H9 (cell line): ENCODE results near the gene CREG1. TPM values are rescaled to one million over a fixed set of nuclear protein-coding genes. Genes with fewer than 3 reads are reported as not detected.

Source experiments
- DNase-seq: peaks from one replicate; pipeline ENCODE4 v3.0.0-alpha.2; 2017
- H2AFZ ChIP-seq: one replicate; pipeline ENCODE4 v1.6.1; 2013; ENCODE audit warnings: mild to moderate bottlenecking, low read length, control low read depth, moderate library complexity
- H2AK5ac ChIP-seq: 2 replicates; pipeline ENCODE4 v1.6.1; 2013; ENCODE audit warnings: low read length, control low read depth, mixed read lengths; ENCODE audit not compliant: insufficient read length
- H2BK120ac ChIP-seq: one replicate; pipeline ENCODE4 v1.6.1; 2013; ENCODE audit warnings: low read depth, mild to moderate bottlenecking, low read length, control low read depth, inconsistent platforms; ENCODE audit not compliant: poor library complexity, severe bottlenecking
- H2BK12ac ChIP-seq: 2 replicates; pipeline ENCODE4 v1.6.1; 2013; ENCODE audit warnings: low read length, control low read depth, mixed read lengths, low read depth; ENCODE audit not compliant: insufficient read length
- H2BK15ac ChIP-seq: 2 replicates; pipeline ENCODE4 v1.6.1; 2013; ENCODE audit warnings: low read depth, low read length, control low read depth
- H2BK20ac ChIP-seq: one replicate; pipeline ENCODE4 v1.6.1; 2013; ENCODE audit warnings: low read depth, mild to moderate bottlenecking, low read length, control low read depth, inconsistent platforms; ENCODE audit not compliant: poor library complexity, severe bottlenecking
- H2BK5ac ChIP-seq: 2 replicates; pipeline ENCODE4 v1.6.1; 2013; ENCODE audit warnings: low read length, control low read depth, mixed read lengths; ENCODE audit not compliant: insufficient read length
- H3K14ac ChIP-seq: 2 replicates; pipeline ENCODE4 v1.6.1; 2013; ENCODE audit warnings: low read length, control low read depth; ENCODE audit not compliant: insufficient read depth
- H3K18ac ChIP-seq: 2 replicates; pipeline ENCODE4 v1.6.1; 2013; ENCODE audit warnings: low read depth, mild to moderate bottlenecking, mixed read lengths, low read length, control low read depth; ENCODE audit not compliant: insufficient read length
- H3K23ac ChIP-seq: 2 replicates; pipeline ENCODE4 v1.6.1; 2013; ENCODE audit warnings: low read length, control low read depth, mixed read lengths, low read depth; ENCODE audit not compliant: insufficient read length
- H3K23me2 ChIP-seq: 2 replicates; pipeline ENCODE4 v1.6.1; 2013; ENCODE audit warnings: low read depth, mild to moderate bottlenecking, mixed read lengths, low read length, control low read depth; ENCODE audit not compliant: insufficient read length, poor library complexity, severe bottlenecking
- H3K27ac ChIP-seq: 2 replicates; pipeline ENCODE4 v1.5.1; 2013; ENCODE audit warnings: low read length, control low read depth, mixed read lengths, low read depth; ENCODE audit not compliant: insufficient read length
- H3K27me3 ChIP-seq: 2 replicates; pipeline ENCODE4 v1.6.1; 2013; ENCODE audit warnings: low read length, control low read depth, inconsistent platforms; ENCODE audit not compliant: insufficient read depth
- H3K4ac ChIP-seq: 2 replicates; pipeline ENCODE4 v1.6.1; 2013; ENCODE audit warnings: low read depth, mild to moderate bottlenecking, control low read depth, inconsistent platforms, low read length, moderate library complexity
- H3K4me1 ChIP-seq: 2 replicates; pipeline ENCODE4 v1.6.1; 2013; ENCODE audit warnings: low read length, control low read depth, inconsistent platforms; ENCODE audit not compliant: insufficient read depth
- H3K4me2 ChIP-seq: 2 replicates; pipeline ENCODE4 v1.6.1; 2013; ENCODE audit warnings: low read length, control low read depth, mixed read lengths; ENCODE audit not compliant: insufficient read length, insufficient read depth
- H3K56ac ChIP-seq: 2 replicates; pipeline ENCODE4 v1.6.1; 2013; ENCODE audit warnings: low read depth, mild to moderate bottlenecking, mixed read lengths, low read length, control low read depth; ENCODE audit not compliant: insufficient read length
- H3K79me1 ChIP-seq: 2 replicates; pipeline ENCODE4 v1.6.1; 2013; ENCODE audit warnings: low read depth, mild to moderate bottlenecking, moderate library complexity, low read length, control low read depth, inconsistent platforms; ENCODE audit not compliant: insufficient read depth, poor library complexity, severe bottlenecking
- H3K79me2 ChIP-seq: 2 replicates; pipeline ENCODE4 v1.6.1; 2013; ENCODE audit warnings: low read length, control low read depth, inconsistent platforms; ENCODE audit not compliant: insufficient read depth
- H3K9ac ChIP-seq: 2 replicates; pipeline ENCODE4 v1.6.1; 2013; ENCODE audit warnings: low read length, control low read depth, mixed read lengths; ENCODE audit not compliant: insufficient read length; ENCODE audit errors: extremely low read depth
- H3K9me3 ChIP-seq: one replicate; pipeline ENCODE4 v1.6.1; 2013; ENCODE audit warnings: low read depth, low read length, inconsistent platforms; ENCODE audit not compliant: control insufficient read depth
- H3T11ph ChIP-seq: one replicate; pipeline ENCODE4 v1.6.1; 2013; ENCODE audit warnings: mild to moderate bottlenecking, low read length, control low read depth, inconsistent platforms
- H4K20me1 ChIP-seq: one replicate; pipeline ENCODE4 v1.6.1; 2013; ENCODE audit not compliant: control insufficient read depth, insufficient read length, insufficient read depth
- H4K5ac ChIP-seq: 2 replicates; pipeline ENCODE4 v1.6.1; 2013; ENCODE audit warnings: low read depth, mild to moderate bottlenecking, mixed read lengths, low read length, control low read depth; ENCODE audit not compliant: insufficient read length
- H4K8ac ChIP-seq: replicated peaks from 2 replicates; pipeline ENCODE4 v1.6.1; 2013; ENCODE audit warnings: low read length, control low read depth, mixed read lengths, low read depth; ENCODE audit not compliant: insufficient read length
- H4K91ac ChIP-seq: 2 replicates; pipeline ENCODE4 v1.6.1; 2013; ENCODE audit warnings: low read depth, mild to moderate bottlenecking, moderate library complexity, mixed read lengths, low read length, control low read depth; ENCODE audit not compliant: insufficient read length
- H3K27ac Mint-ChIP-seq, 3 experiments: 2 replicates in 2 of 3; 3 replicates in 1 of 3; pipeline ENCODE4 v1.8.0; 2020 to 2021; ENCODE audit warnings: mixed read lengths in 3 of 3, mild to moderate bottlenecking in 1 of 3, moderate library complexity in 1 of 3
- H3K27me3 Mint-ChIP-seq: 2 replicates; pipeline ENCODE4 v1.8.0; 2021; ENCODE audit warnings: low read depth, mild to moderate bottlenecking, moderate library complexity, mixed read lengths
- H3K36me3 Mint-ChIP-seq, 3 experiments: 2 replicates in 2 of 3; 3 replicates in 1 of 3; pipeline ENCODE4 v1.8.0; 2020 to 2021; ENCODE audit warnings: low read depth in 3 of 3, mixed read lengths in 3 of 3; ENCODE audit not compliant: insufficient read depth in 1 of 3
- H3K4me1 Mint-ChIP-seq, 2 experiments: 2 replicates each; pipeline ENCODE4 v1.8.0; 2020; ENCODE audit warnings: mixed read lengths in 2 of 2
- H3K4me3 Mint-ChIP-seq, 2 experiments: 2 replicates in 1 of 2; 3 replicates in 1 of 2; pipeline ENCODE4 v1.8.0; 2020 to 2021; ENCODE audit warnings: mild to moderate bottlenecking in 2 of 2, mixed read lengths in 2 of 2, moderate library complexity in 1 of 2
- H3K9me3 Mint-ChIP-seq, 2 experiments: 2 replicates in 1 of 2; 3 replicates in 1 of 2; pipeline ENCODE4 v1.8.0; 2020; ENCODE audit warnings: mild to moderate bottlenecking in 2 of 2, mixed read lengths in 2 of 2, moderate library complexity in 1 of 2
- CTCF ChIP-seq: fragments of 200-600 bp; sonication (generic); conservative IDR thresholded peaks from 3 replicates; pipeline ENCODE4 v1.8.0; 2021; ENCODE audit warnings: antibody characterized with exemption, mild to moderate bottlenecking
- WGBS: extraction: QIAGEN DNeasy Blood & Tissue Kit; methylation state at CpG from one replicate; pipeline ENCODE4 v1.1.7; 2013; ENCODE audit warnings: missing lambda C conversion rate, low lambda C conversion rate, mixed read lengths; ENCODE audit not compliant: insufficient read length; ENCODE audit errors: extremely low coverage; 5-methylcytosine and 5-hydroxymethylcytosine counted together
- total RNA-seq: library from RNA; stranded (reverse); gene quantifications from 2 replicates; pipeline ENCODE4 v1.2.1, GENCODE V29; 2021

CREG1 gene
- total RNA-seq, 1 experiment from 2014 or later: 19.8 TPM

GRCh38 chr1:167528057-167528728 is 25.4 kb downstream of the CREG1 start:
- Mint-ChIP-seq H3K4me1 (peaks cover 0 to 3% of the 10 kb centered on the region in 2 experiments; a peak in 2 of 4 replicates), H3K9me3 (no peaks in the 10 kb centered on the region), H3K4me3 (no peak overlapping the region), H3K36me3 (no peaks in the 10 kb centered on the region), H3K27ac (no peak overlapping the region), H3K27me3 (peaks cover 32% of the 10 kb centered on the region)
- Histone ChIP-seq H2BK12ac (no peak overlapping the region), H4K8ac (no peak overlapping the region), H3K79me2 (no peaks in the 10 kb centered on the region), H2BK5ac (no peak overlapping the region), H3K4me1 (no peaks in the 10 kb centered on the region), H2AK5ac (no peak overlapping the region), H3K14ac (no peak overlapping the region), H3K23me2 (no peaks in the 10 kb centered on the region), H3K79me1 (no peaks in the 10 kb centered on the region), H2BK15ac (no peak overlapping the region), H3K56ac (no peak overlapping the region), H3K23ac (no peak overlapping the region), H3K27me3 (no peaks in the 10 kb centered on the region), H2BK20ac (no peak overlapping the region), H3K4me2 (no peak overlapping the region), H4K5ac (no peak overlapping the region), H3K9me3 (no peaks in the 10 kb centered on the region), H4K20me1 (no peaks in the 10 kb centered on the region), H3K18ac (no peak overlapping the region), H2AFZ (no peak overlapping the region), H4K91ac (no peak overlapping the region), H3K27ac (no peak overlapping the region), H3K9ac (no peak overlapping the region), H3T11ph (no peak overlapping the region), H2BK120ac (no peak overlapping the region), H3K4ac (no peak overlapping the region)
- DNase-seq: no peak
- WGBS: no CpG with 5 or more reads among the region's 3 CpGs
- no peak for TF ChIP-seq CTCF
